Lower leg skin (tissue), 4 donors: ENCODE measurements around the gene VDR. TPM values are rescaled to one million over a fixed set of nuclear protein-coding genes. Genes with fewer than 3 reads are reported as not detected.

ENCODE experiments used
- DNase-seq, 2 donors: peaks; one replicate each; pipeline ENCODE4 v3.0.0-alpha.2; 2019; ENCODE audit warnings: low spot score in 2 of 2
- H3K4me3 ChIP-seq: fragments of 200-600 bp; sonication (generic); 2 replicates; pipeline ENCODE4 v1.5.1; 2017; ENCODE audit warnings: mild to moderate bottlenecking, low read depth; ENCODE audit not compliant: poor library complexity, severe bottlenecking
- POLR2A ChIP-seq, 2 donors: fragments of 450-650 bp; IDR thresholded peaks; one replicate each; pipeline ENCODE4 v1.6.1; 2016 to 2017; ENCODE audit warnings: antibody characterized with exemption in 2 of 2, mild to moderate bottlenecking in 1 of 2, moderate library complexity in 1 of 2
- WGBS, 2 donors: methylation state at CpG; one replicate each; pipeline ENCODE4 v1.1.5; 2018; 5-methylcytosine and 5-hydroxymethylcytosine counted together
- intact Hi-C: fragments of 100-400 bp; cut with DNase I; formaldehyde crosslinking; loops from one replicate; pipeline ENCODE4 v1.15.0; 2023; ENCODE audit warnings: low total_unique reads
- total RNA-seq, 4 donors: library from RNA; depleted of rRNA; stranded (reverse); fragments of >200 nt; gene quantifications; one replicate each; pipeline ENCODE4 v1.1.0, GENCODE V29; 2016
- TF ChIP-seq, protein P1 (sequence below), 3 donors: fragments of 450-650 bp; IDR thresholded peaks; one replicate each; pipeline ENCODE4 v1.5.1; 2016; ENCODE audit warnings: antibody characterized with exemption in 3 of 3, mild to moderate bottlenecking in 3 of 3, moderate library complexity in 2 of 3

VDR gene
- total RNA-seq, 4 donors from 2014 or later = 35.9 to 58.1 (median 39.4) TPM

DNA sequence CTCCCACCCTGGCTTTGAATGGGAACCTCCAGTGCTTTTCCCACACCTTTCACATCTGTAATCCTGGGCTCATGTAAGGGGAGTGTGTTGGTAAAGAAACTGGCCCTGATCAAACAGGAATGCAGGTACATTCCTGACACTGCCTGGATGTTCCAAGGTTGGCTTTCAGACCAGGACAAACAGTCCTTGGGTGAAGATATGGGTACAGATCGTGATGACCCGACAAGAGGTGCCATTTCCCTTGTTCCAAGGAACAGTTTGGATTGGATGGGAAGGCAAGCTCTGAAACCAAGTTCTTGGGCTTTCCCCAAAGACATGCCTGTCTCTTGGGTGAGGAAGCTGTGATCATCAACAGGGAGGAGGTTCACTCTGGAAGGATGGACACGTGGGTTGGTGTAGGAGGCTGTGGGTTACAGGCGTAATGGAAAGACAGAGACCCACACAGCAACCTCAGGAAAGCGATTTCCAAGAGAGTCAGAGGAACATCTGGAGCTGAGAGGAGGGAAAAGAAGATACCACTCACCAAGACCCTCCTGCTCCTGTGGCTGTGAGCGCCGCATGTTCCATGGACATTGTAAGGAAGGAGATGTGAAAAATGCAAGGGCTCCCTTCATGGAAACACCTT is 26.4 kb downstream of the VDR start:
- WGBS, 2 donors = 92% methylated on average over 7 of the region's 7 CpGs
- no peak for DNase-seq
- no peak for TF ChIP-seq POLR2A (IDR thresholded peaks at IDR 0.05)
- TF ChIP-seq, protein P1, sequence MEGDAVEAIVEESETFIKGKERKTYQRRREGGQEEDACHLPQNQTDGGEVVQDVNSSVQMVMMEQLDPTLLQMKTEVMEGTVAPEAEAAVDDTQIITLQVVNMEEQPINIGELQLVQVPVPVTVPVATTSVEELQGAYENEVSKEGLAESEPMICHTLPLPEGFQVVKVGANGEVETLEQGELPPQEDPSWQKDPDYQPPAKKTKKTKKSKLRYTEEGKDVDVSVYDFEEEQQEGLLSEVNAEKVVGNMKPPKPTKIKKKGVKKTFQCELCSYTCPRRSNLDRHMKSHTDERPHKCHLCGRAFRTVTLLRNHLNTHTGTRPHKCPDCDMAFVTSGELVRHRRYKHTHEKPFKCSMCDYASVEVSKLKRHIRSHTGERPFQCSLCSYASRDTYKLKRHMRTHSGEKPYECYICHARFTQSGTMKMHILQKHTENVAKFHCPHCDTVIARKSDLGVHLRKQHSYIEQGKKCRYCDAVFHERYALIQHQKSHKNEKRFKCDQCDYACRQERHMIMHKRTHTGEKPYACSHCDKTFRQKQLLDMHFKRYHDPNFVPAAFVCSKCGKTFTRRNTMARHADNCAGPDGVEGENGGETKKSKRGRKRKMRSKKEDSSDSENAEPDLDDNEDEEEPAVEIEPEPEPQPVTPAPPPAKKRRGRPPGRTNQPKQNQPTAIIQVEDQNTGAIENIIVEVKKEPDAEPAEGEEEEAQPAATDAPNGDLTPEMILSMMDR (IDR thresholded peaks at IDR 0.05) = no peak
- intact Hi-C loops = no loop called here
- H3K4me3 ChIP-seq = no peak overlapping the region

GRCh38 chr12:47877081-47877480 is 27.7 kb downstream of the VDR start:
- intact Hi-C loops = no loop called here
- TF ChIP-seq, protein P1 (IDR thresholded peaks at IDR 0.05) = no peak
- no peak for TF ChIP-seq POLR2A (IDR thresholded peaks at IDR 0.05)
- no peak overlapping the region for H3K4me3 ChIP-seq
- WGBS, 2 donors = 90 to 92% methylated on average over 4 of the region's 4 CpGs
- DNase-seq = no peak

DNA sequence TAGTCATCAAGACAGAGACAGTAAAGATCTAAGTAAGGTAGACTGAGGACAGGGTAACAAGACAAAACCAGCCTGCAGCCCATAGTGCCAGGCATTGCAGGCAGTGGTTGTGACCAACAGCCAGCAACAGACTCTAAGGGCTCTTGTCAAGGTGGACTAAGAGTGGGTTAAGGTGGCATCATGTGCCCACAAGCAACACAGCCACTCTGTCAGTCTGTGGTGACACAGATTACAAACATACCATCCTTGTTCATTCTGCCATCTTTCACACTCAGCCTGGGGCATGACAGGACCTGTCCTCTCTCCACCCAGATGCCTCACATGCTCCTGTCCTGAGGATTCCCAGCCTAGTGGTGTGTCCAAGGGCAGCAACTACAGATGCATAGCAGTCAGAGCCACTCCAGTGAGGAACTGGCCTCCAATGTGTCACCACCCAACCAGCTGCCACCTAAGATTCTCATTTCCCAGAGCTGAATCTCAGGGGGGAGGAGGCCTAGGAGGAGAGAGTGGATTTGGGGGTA is 28.3 kb downstream of the VDR start:
- no peak overlapping the region for H3K4me3 ChIP-seq
- TF ChIP-seq POLR2A (IDR thresholded peaks at IDR 0.05) = no peak
- TF ChIP-seq, protein P1 (IDR thresholded peaks at IDR 0.05) = no peak
- intact Hi-C loops = no loop called here
- no peak for DNase-seq

GRCh38 chr12:47875746-47876439 is 28.9 kb downstream of the VDR start:
- no peak overlapping the region for H3K4me3 ChIP-seq
- no peak for DNase-seq
- TF ChIP-seq, protein P1 (IDR thresholded peaks at IDR 0.05) = no peak
- TF ChIP-seq POLR2A (IDR thresholded peaks at IDR 0.05) = no peak
- intact Hi-C loops = no loop called here
- WGBS, 2 donors = 97 to 98% methylated on average over 2 of the region's 2 CpGs

- intact Hi-C loops = no loop called here
- TF ChIP-seq, protein P1 (IDR thresholded peaks at IDR 0.05) = no peak
- TF ChIP-seq POLR2A (IDR thresholded peaks at IDR 0.05) = no peak
- H3K4me3 ChIP-seq = no peak overlapping the region
- no peak for DNase-seq
- WGBS, 2 donors = 85 to 92% methylated on average over 5 of the region's 5 CpGs
Measured at GRCh38 chr12:47874316-47874715, 30.5 kb downstream of the VDR start.
